Measurements from ENCODE around the gene RPL13.

DNA sequence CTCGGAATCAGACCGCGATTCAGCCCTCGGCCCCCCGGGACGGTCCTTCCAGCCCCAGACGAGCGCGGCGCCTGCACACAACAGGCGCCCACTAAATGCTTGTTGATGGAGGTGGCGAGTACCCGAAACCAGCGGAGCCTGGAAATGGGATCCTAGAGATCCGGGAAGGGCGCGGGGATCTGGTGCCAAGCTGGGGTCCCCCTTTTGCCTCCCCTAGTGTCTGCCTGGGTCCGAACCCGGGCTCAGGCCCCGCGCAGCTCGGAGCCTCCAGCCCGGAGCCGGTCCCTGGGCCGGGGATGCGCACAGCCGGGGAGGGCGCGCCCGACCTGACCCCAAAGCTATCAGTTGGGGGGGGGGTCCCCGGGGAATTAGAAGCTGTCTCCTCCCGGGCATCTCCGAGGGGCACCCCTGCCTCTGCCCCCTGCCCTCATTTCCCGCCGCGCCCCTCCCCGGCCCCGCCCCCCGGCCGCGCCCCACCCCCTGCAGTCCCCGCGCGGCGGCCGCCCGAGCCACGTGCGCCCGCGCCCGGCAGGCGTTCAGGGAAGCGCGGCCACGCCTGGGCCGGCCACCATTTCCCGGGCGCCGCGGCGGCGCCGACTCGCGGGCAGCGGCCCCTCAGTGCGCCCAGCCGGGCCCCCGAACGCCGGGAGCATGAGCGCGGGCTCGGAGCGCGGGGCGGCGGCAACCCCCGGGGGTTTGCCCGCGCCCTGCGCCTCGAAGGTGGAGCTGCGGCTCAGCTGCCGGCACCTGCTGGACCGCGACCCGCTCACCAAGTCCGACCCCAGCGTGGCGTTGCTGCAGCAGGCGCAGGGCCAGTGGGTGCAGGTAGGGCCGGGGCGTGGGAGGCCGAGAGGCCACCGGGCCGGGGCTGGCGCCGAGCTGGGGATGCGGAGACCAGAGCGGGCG is 15.0 kb downstream of the RPL13 start, which contains the start of gene CPNE7:
- TF ChIP-seq, protein P1, sequence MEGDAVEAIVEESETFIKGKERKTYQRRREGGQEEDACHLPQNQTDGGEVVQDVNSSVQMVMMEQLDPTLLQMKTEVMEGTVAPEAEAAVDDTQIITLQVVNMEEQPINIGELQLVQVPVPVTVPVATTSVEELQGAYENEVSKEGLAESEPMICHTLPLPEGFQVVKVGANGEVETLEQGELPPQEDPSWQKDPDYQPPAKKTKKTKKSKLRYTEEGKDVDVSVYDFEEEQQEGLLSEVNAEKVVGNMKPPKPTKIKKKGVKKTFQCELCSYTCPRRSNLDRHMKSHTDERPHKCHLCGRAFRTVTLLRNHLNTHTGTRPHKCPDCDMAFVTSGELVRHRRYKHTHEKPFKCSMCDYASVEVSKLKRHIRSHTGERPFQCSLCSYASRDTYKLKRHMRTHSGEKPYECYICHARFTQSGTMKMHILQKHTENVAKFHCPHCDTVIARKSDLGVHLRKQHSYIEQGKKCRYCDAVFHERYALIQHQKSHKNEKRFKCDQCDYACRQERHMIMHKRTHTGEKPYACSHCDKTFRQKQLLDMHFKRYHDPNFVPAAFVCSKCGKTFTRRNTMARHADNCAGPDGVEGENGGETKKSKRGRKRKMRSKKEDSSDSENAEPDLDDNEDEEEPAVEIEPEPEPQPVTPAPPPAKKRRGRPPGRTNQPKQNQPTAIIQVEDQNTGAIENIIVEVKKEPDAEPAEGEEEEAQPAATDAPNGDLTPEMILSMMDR (conservative IDR thresholded peaks at IDR 0.05 in 1 of 2, IDR thresholded peaks at IDR 0.05 in 1 of 2; ENCODE audit: low read depth in 1 of 2, low read length in 2 of 2), result no peak
- no peak for TF ChIP-seq EZH2 (IDR thresholded peaks at IDR 0.05; ENCODE audit: low read length, missing control alignments)

Data from fibroblast of lung (primary cell).